GM12878 (cell line): ENCODE results near the gene BCAR3. TPM values are rescaled to one million over a fixed set of nuclear protein-coding genes. Genes with fewer than 3 reads are reported as not detected.

Experiments
- ATAC-seq: fragments of 200-7000 bp; cut with Tn5 transposase; 3 replicates; pipeline ENCODE4 v1.9.1; 2020; ENCODE audit warnings: mild to moderate bottlenecking, moderate library complexity
- BruUV-seq: library from RNA; stranded (reverse); fragments of 400-500 nt; replicated peaks from 2 replicates; lab custom pipeline; 2021; lab: Mats Ljungman, UMichigan
- CTCF ChIA-PET: fragments of 300-600 bp; sonication (Branson Sonifier 250); formaldehyde crosslinking; extraction: SDS; loops from one replicate; lab custom pipeline; 2021; ENCODE audit warnings: inconsistent platforms; lab: Yijun Ruan, JAX
- POLR2A ChIA-PET: fragments of 350-600 bp; formaldehyde crosslinking; extraction: SDS; loops from one replicate; lab custom pipeline; 2021; ENCODE audit warnings: inconsistent platforms; lab: Charles Lee
- RAD21 ChIA-PET: fragments of 300-600 bp; sonication (Branson Sonifier 250); formaldehyde crosslinking; loops from one replicate; lab custom pipeline; 2023; ENCODE audit warnings: antibody characterized with exemption; ENCODE audit not compliant: unreplicated experiment; lab: Charles Lee
- SMC1A ChIA-PET: fragments of 300-600 bp; sonication (Branson Sonifier 250); formaldehyde crosslinking; loops from one replicate; lab custom pipeline; 2023; ENCODE audit not compliant: unreplicated experiment, uncharacterized antibody; lab: Charles Lee
- DNase-seq: peaks from one replicate; pipeline ENCODE4 v3.0.0-alpha.2; 2011; ENCODE audit warnings: low read depth, low spot score
- FAIRE-seq: peaks from 3 replicates; lab custom pipeline; 2011; peaks lifted over from hg19 to GRCh38; lab: Jason Lieb, UNC
- H2AFZ ChIP-seq: 2 replicates; pipeline ENCODE4 v1.6.0; 2011; ENCODE audit warnings: low read depth, low read length, control low read depth; ENCODE audit not compliant: control insufficient read depth
- H3K27ac ChIP-seq: 2 replicates; pipeline ENCODE4 v1.5.1; 2011; ENCODE audit warnings: control low read depth; ENCODE audit not compliant: control insufficient read depth, insufficient read depth
- H3K27me3 ChIP-seq, 2 experiments: replicated peaks in 1 of 2; 2 replicates each; pipeline versions ENCODE4 v1.6.0 to v1.6.1; 2011; ENCODE audit warnings: low read length in 1 of 2; ENCODE audit not compliant: control insufficient read depth in 2 of 2, insufficient read depth in 2 of 2
- H3K36me3 ChIP-seq, 2 experiments: 2 replicates each; pipeline ENCODE4 v1.5.1; 2011; ENCODE audit warnings: low read length in 1 of 2; ENCODE audit not compliant: control insufficient read depth in 2 of 2, insufficient read depth in 2 of 2
- H3K4me1 ChIP-seq: 2 replicates; pipeline ENCODE4 v1.6.1; 2011; ENCODE audit warnings: mild to moderate bottlenecking, low read length, moderate library complexity, mixed read lengths; ENCODE audit not compliant: control insufficient read depth, insufficient read depth
- H3K4me2 ChIP-seq: 2 replicates; pipeline ENCODE4 v1.6.0; 2011; ENCODE audit warnings: control low read depth; ENCODE audit not compliant: control insufficient read depth, insufficient read depth
- H3K4me3 ChIP-seq: fragments of 200-600 bp; sonication (generic); 2 replicates; pipeline ENCODE4 v1.5.1; 2016
- H3K79me2 ChIP-seq: 2 replicates; pipeline ENCODE4 v1.6.0; 2011; ENCODE audit warnings: low read length; ENCODE audit not compliant: control insufficient read depth, insufficient read depth
- H3K9ac ChIP-seq: 2 replicates; pipeline ENCODE4 v1.8.0; 2011; ENCODE audit warnings: low read length, control low read depth, mixed read lengths; ENCODE audit not compliant: control insufficient read depth, insufficient read depth
- H3K9me3 ChIP-seq: replicated peaks from 3 replicates; pipeline ENCODE4 v1.5.1; 2011; ENCODE audit warnings: mild to moderate bottlenecking, low read length; ENCODE audit not compliant: control insufficient read depth, insufficient read depth
- H4K20me1 ChIP-seq: 2 replicates; pipeline ENCODE4 v1.6.0; 2011; ENCODE audit not compliant: control insufficient read depth, insufficient read depth
- JUND ChIP-seq: IDR thresholded peaks from 2 replicates; pipeline ENCODE4 v1.6.1; 2012; ENCODE audit warnings: low read depth, mild to moderate bottlenecking, low read length, improper control_type of control experiment, moderate library complexity
- KDM1A ChIP-seq: fragments of 200-600 bp; sonication (generic); IDR thresholded peaks from 2 replicates; pipeline ENCODE4 v1.6.1; 2016; ENCODE audit warnings: borderline replicate concordance
- RFX5 ChIP-seq: IDR thresholded peaks from 2 replicates; pipeline ENCODE4 v1.6.1; 2011; ENCODE audit warnings: low read depth, low read length, improper control_type of control experiment
- ZBTB40 ChIP-seq: fragments of 450-650 bp; IDR thresholded peaks from 2 replicates; pipeline ENCODE4 v1.6.1; 2016; ENCODE audit warnings: mild to moderate bottlenecking, moderate library complexity, borderline replicate concordance
- WGBS: methylation state at CpG from one replicate; pipeline ENCODE4 v1.1.6; 2016; ENCODE audit warnings: low lambda C conversion rate; ENCODE audit not compliant: insufficient replicate concordance, insufficient coverage; ENCODE audit errors: missing lambda C conversion rate; 5-methylcytosine and 5-hydroxymethylcytosine counted together
- in situ Hi-C: fragments of 300-500 bp; cut with MboI; formaldehyde crosslinking; loops from 9 replicates; pipeline ENCODE4 v1.14.3; 2018; ENCODE audit warnings: mixed read lengths
- intact Hi-C: fragments of 100-400 bp; cut with micrococcal nuclease; formaldehyde crosslinking; loops from one replicate; pipeline ENCODE4 v1.14.2; 2022; ENCODE audit not compliant: unreplicated experiment
- polyA plus RNA-seq, 11 experiments: library from polyadenylated mRNA; depleted of rRNA in 4 of 11; unstranded in 6 of 11; stranded (reverse) in 5 of 11; fragments of >200 nt; fragmentation: Nextera tagmentation in 4 of 11; fragmentation: Illumina TruSeq in 1 of 11; extraction: Ambion mirVana in 4 of 11; extraction: Trizol in 1 of 11; gene quantifications; 1 replicate in 1 of 11; 2 replicates in 10 of 11; pipeline versions ENCODE4 v1.2.1 to v1.2.3, GENCODE V29; 2011 to 2016; ENCODE audit warnings: inconsistent platforms in 2 of 11, missing spikeins in 2 of 11, low read depth in 1 of 11
- total RNA-seq, 4 experiments: library from RNA; depleted of rRNA in 3 of 4; stranded (reverse); fragments of >200 nt in 3 of 4; fragmentation: Illumina TruSeq in 1 of 4; extraction: Trizol in 1 of 4; gene quantifications; 2 replicates each; pipeline versions ENCODE4 v1.2.1 to v1.2.3, GENCODE V29; 2013 to 2021
- TF ChIP-seq, protein P1 (sequence below): fragments of 450-650 bp; IDR thresholded peaks from 2 replicates; pipeline ENCODE4 v1.6.1; 2018; ENCODE audit warnings: borderline replicate concordance, mild to moderate bottlenecking; ENCODE audit not compliant: partially characterized antibody

The BCAR3 gene
- total and polyA plus RNA-seq, 10 of the 15 experiments (the other 5 are each of a cell fraction or from before 2014, with no cell fraction given): 1.3 to 6.6 (median 1.8) TPM

- in situ Hi-C loops: no loop called here
- Histone ChIP-seq H3K36me3 (no peaks in the 10 kb centered on the region), H4K20me1 (peaks cover 9% of the 10 kb centered on the region), H3K27ac (no peak overlapping the region), H3K4me2 (no peak overlapping the region), H3K4me3 (no peak overlapping the region), H3K79me2 (no peaks in the 10 kb centered on the region), H3K9ac (no peak overlapping the region)
- ChIA-PET SMC1A (interaction anchor here (1.7 to 2.8 kb wide), 3 partner anchors 17 to 203 kb away, joined by 6 to 7 read pairs (median 6); no protein-coding TSS in a partner anchor), POLR2A (interaction anchor here (0.6 kb wide), 1 partner anchor 633 kb away, joined by 3 read pairs; no protein-coding TSS in a partner anchor)
- 69% methylated on average over 5 of the region's 5 CpGs for WGBS
- FAIRE-seq: no peak
- ATAC-seq: no peak
- TF ChIP-seq KDM1A (no peak), RFX5 (no peak), ZBTB40 (no peak), JUND (no peak)
- TF ChIP-seq, protein P1, sequence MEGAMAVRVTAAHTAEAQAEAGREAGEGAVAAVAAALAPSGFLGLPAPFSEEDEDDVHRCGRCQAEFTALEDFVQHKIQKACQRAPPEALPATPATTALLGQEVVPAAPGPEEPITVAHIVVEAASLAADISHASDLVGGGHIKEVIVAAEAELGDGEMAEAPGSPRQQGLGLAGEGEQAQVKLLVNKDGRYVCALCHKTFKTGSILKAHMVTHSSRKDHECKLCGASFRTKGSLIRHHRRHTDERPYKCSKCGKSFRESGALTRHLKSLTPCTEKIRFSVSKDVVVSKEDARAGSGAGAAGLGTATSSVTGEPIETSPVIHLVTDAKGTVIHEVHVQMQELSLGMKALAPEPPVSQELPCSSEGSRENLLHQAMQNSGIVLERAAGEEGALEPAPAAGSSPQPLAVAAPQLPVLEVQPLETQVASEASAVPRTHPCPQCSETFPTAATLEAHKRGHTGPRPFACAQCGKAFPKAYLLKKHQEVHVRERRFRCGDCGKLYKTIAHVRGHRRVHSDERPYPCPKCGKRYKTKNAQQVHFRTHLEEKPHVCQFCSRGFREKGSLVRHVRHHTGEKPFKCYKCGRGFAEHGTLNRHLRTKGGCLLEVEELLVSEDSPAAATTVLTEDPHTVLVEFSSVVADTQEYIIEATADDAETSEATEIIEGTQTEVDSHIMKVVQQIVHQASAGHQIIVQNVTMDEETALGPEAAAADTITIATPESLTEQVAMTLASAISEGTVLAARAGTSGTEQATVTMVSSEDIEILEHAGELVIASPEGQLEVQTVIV: no peak
- TF ChIP-seq, all 136 proteins: peak for 0
- no peak for DNase-seq
- intact Hi-C loops: no loop called here
- CTCF ChIA-PET: interaction anchor here (0.6 to 2.4 kb wide), 2 partner anchors 17 to 19 kb away, joined by 3 to 19 read pairs; no protein-coding TSS in a partner anchor
- BruUV-seq: no TSS peak
- peaks cover 48% of the 10 kb centered on the region for H3K4me1 ChIP-seq
- H3K27me3 ChIP-seq: peaks cover 0 to under 1% of the 10 kb centered on the region in 2 experiments; a peak in 3 of 4 replicates
- H2AFZ ChIP-seq: no peak overlapping the region
- H3K9me3 ChIP-seq: no peaks in the 10 kb centered on the region
- RAD21 ChIA-PET: interaction anchor here (0.8 to 1.5 kb wide), 2 partner anchors 18 to 307 kb away, joined by 3 to 4 read pairs; no protein-coding TSS in a partner anchor
Observed at GRCh38 chr1:93611668-93612067, 70.0 kb downstream of the BCAR3 start.
